Subcutaneous adipose tissue (tissue), 4 donors: Measurements from ENCODE around the gene TBATA. TPM values are rescaled to one million over a fixed set of nuclear protein-coding genes. Genes with fewer than 3 reads are reported as not detected.

Experiments used
- total RNA-seq, 4 donors: library from RNA; depleted of rRNA; stranded (reverse); fragments of >200 nt; gene quantifications; one replicate each; pipeline ENCODE4 v1.1.0, GENCODE V29; 2016
- TF ChIP-seq, protein P1 (sequence below): fragments of 450-650 bp; IDR thresholded peaks from one replicate; pipeline ENCODE4 v1.5.1; 2016; ENCODE audit warnings: low read depth, mild to moderate bottlenecking, control low read depth, antibody characterized with exemption, moderate library complexity

TBATA gene
- total RNA-seq, 4 donors from 2014 or later, result 1.1 TPM; not detected in 3

DNA sequence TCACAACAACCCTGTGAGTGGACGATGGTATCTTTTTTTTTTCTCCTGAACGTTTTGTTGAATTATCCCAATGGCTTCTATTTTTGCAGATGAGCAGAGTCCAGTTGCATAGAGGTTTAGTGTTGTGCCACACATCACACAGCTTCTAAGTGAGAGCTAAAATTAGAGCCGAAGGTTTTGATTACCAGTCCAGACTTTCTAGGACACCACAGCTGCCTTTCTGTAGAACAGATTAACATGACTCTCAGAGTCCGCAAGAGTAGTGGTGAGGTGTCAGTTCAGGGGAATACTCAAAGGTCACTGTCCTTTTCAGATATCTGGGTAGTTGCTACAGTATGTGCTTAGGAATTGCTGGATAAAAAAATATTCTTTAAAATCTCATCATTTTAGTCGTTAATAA lies 44.4 kb upstream of the TBATA start:
- TF ChIP-seq, protein P1, sequence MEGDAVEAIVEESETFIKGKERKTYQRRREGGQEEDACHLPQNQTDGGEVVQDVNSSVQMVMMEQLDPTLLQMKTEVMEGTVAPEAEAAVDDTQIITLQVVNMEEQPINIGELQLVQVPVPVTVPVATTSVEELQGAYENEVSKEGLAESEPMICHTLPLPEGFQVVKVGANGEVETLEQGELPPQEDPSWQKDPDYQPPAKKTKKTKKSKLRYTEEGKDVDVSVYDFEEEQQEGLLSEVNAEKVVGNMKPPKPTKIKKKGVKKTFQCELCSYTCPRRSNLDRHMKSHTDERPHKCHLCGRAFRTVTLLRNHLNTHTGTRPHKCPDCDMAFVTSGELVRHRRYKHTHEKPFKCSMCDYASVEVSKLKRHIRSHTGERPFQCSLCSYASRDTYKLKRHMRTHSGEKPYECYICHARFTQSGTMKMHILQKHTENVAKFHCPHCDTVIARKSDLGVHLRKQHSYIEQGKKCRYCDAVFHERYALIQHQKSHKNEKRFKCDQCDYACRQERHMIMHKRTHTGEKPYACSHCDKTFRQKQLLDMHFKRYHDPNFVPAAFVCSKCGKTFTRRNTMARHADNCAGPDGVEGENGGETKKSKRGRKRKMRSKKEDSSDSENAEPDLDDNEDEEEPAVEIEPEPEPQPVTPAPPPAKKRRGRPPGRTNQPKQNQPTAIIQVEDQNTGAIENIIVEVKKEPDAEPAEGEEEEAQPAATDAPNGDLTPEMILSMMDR, result no peak

DNA sequence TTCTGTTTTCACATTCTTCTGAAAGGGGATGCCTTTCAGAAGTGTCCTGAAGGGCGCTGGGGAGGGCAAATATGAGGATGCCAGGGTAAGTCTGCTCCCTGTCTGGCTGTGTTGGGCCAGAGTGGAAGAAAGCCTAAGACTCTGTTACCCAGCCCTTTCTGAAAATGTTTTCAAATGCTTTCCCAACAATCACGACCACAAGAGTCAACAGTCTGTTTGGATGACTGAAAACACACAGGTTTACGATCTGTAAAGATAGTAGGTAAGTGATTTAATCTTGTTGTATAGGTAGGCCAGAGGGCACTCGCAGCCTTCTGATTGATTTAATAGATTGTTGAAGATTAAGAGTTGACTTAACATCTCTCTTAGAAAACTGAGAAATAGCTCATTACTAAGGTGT lies 43.7 kb upstream of the TBATA start:
- TF ChIP-seq, protein P1, result no peak

DNA sequence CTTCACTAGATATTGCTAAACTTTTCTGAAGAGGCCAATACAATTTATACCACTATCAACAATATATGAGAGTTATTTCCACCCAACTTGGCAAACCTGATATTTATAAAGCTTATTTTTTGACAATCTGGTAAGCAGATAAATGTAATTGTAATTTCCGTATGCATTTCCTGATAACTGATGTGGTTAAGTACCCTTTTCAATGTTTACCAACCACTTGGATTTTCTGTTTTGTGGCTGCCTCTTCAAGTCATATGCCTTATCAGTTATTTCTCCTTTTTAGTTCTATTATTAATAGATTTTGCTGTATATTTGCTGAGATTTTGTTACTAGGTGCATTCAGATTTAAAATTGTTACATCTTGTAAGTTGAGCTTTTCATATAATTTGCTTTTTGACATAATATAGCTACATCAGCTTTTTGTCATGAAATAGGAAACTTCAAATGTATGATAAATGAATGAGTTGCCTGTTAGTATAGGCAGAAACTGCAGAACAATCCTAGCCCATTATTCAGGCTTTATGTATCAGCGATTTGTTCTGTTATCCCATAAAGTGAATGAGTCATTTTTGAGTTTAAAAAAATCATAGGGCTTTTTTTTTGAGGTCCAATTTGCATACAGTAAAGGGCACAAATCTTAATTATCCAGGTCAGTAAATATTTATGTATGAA lies 42.0 kb upstream of the TBATA start:
- TF ChIP-seq, protein P1, result no peak

DNA sequence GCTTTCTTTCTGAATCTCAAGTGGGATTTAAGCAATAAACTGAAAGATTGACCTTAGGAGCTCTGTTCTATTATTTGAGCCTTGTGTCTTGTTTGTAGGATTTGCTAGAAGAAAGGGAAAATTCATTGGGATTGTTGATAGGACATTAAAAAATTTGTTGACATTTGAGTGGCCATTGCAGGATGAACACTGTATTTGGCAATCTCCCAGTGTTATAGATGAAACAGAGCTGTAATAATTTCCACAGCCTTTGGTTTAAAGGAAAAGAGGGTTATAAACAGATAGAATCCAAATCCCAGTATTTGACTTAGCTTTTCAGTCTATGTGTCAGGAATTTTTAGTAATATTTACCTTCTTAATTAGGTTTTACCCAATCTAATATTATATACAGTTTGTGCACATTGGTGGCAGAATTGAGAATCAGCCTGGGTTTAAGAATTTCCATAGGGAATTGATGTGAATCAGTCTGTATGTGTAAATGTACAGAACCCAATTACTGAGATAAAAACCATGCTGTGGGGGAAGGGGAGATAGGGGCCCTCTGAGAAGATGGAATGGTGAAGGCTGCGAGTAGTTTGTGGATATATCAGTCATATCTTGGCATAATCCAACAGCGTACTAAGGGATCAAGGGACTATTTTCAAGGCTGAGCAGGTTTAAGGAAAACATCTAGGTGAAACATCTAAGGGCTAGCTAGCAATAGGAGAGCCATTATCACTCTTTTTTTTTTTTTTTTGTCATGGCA lies 37.1 kb upstream of the TBATA start:
- TF ChIP-seq, protein P1, result no peak

DNA sequence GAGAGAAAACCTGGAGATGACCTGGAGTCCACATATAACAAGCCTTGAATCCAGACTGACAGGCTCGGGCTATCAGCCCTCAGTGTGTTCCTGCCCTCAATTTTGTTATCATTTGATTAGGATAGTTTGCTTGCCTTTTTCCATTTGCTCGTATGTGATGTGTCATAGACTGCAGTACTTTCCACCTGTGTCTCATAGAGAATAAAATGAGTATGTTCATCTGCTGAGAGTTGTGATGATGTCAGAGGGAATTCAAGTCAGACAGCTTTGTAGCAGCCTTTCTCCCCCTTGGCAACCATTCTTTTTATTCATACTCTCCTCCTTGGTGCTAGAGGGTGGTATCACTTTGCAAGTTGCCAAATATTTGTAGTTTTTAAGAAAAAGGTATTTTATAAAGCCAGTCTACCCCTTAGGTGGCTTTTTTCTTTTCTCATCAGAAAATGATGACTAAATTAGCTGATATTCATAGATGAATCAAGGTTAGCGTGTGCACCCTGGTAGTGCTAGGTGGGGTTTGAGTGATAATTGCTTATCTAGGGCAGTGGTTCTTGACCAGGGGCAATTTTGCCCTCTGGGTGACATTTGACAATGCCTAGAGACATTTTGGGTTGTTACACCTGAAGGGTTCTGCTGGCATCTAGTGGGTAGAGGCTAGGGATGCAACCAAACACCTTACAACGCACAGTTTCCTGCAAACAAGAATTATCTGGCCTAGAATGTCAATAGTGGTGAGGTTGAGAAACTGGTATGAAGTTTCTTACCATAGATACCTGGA lies 36.0 kb upstream of the TBATA start:
- TF ChIP-seq, protein P1, result no peak

DNA sequence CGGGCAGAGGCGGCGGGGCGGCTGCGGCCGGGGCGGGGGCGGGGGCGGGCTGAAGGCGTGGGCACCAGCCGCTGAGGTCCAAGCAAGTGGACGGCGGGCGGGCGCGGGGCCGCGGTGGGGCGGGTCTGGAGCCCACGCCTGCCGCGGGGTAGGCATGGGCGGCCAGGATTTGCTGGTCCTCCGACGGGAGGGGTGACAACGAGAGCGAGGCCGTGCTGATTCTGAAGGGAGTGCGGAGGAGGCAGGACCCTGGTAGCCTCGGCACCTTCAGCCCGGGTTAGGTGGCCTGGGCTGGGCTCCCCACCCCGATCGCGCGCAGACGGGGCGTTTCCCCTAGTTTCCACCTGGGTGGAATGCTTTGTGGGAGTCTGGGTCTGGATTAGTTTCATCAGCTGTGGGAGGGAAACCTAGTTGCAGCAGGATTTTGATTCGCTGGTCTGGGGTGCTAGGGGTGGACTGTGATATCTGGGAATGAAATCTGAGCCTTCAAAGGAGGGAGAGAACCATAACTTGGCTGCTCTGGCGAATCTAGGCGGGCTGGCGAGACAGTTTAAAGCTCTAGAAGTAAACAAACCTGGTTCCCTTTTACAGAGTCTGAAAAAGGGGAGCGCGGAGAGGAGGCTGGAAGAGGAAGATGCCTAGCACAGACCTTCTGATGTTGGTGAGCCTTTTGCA lies 31.2 kb upstream of the TBATA start:
- TF ChIP-seq, protein P1, result no peak
